Astrocyte (in vitro differentiated cells and primary cell): ENCODE measurements around the gene EIF4G3. TPM values are rescaled to one million over a fixed set of nuclear protein-coding genes. Genes with fewer than 3 reads are reported as not detected.

Experiments used
- DNase-seq: peaks from one replicate; pipeline ENCODE4 v3.0.0-alpha.2; 2010; ENCODE audit warnings: low read depth
- FAIRE-seq: peaks from 2 replicates; lab custom pipeline; 2011; peaks lifted over from hg19 to GRCh38; lab: Jason Lieb, UNC
- H2AFZ ChIP-seq: 2 replicates; pipeline ENCODE4 v1.6.0; 2012; ENCODE audit warnings: low read depth, low read length, inconsistent platforms
- H3K27ac ChIP-seq: 2 replicates; pipeline ENCODE4 v1.5.1; 2011; ENCODE audit warnings: low read depth, low read length, inconsistent platforms
- H3K27me3 ChIP-seq: 2 replicates; pipeline ENCODE4 v1.6.0; 2011; ENCODE audit warnings: low read length, inconsistent platforms; ENCODE audit not compliant: insufficient read depth
- H3K36me3 ChIP-seq: 2 replicates; pipeline ENCODE4 v1.5.1; 2011; ENCODE audit warnings: low read length, inconsistent platforms; ENCODE audit not compliant: insufficient read depth
- H3K4me1 ChIP-seq: 2 replicates; pipeline ENCODE4 v1.5.1; 2011; ENCODE audit warnings: low read length, inconsistent platforms; ENCODE audit not compliant: insufficient read depth
- H3K4me2 ChIP-seq: 2 replicates; pipeline ENCODE4 v1.6.0; 2012; ENCODE audit warnings: low read length, inconsistent platforms
- H3K4me3 ChIP-seq: 2 replicates; pipeline ENCODE4 v1.5.1; 2011; ENCODE audit warnings: low read depth, mild to moderate bottlenecking, low read length, inconsistent platforms; ENCODE audit not compliant: insufficient read depth
- H3K79me2 ChIP-seq: 2 replicates; pipeline ENCODE4 v1.6.0; 2012; ENCODE audit warnings: mild to moderate bottlenecking, low read length, inconsistent platforms; ENCODE audit not compliant: insufficient read depth
- H3K9ac ChIP-seq: 2 replicates; pipeline ENCODE4 v1.6.0; 2012; ENCODE audit warnings: mild to moderate bottlenecking, low read length, inconsistent platforms
- H3K9me3 ChIP-seq: 2 replicates; pipeline ENCODE4 v1.5.1; 2012; ENCODE audit warnings: low read depth, mild to moderate bottlenecking, low read length, inconsistent platforms; ENCODE audit not compliant: insufficient read depth
- H4K20me1 ChIP-seq: 2 replicates; pipeline ENCODE4 v1.6.0; 2012; ENCODE audit warnings: low read length, inconsistent platforms; ENCODE audit not compliant: insufficient read depth
- H3K27ac Mint-ChIP-seq: one replicate; pipeline ENCODE4 v1.8.0; 2021; ENCODE audit warnings: mild to moderate bottlenecking, mixed read lengths; ENCODE audit not compliant: unreplicated experiment
- H3K27me3 Mint-ChIP-seq: one replicate; pipeline ENCODE4 v1.8.0; 2021; ENCODE audit warnings: low read depth, mixed read lengths; ENCODE audit not compliant: unreplicated experiment
- H3K36me3 Mint-ChIP-seq: one replicate; pipeline ENCODE4 v1.8.0; 2021; ENCODE audit warnings: low read depth, mixed read lengths; ENCODE audit not compliant: unreplicated experiment
- H3K4me1 Mint-ChIP-seq: one replicate; pipeline ENCODE4 v1.8.0; 2021; ENCODE audit warnings: low read depth, mixed read lengths; ENCODE audit not compliant: unreplicated experiment
- H3K4me3 Mint-ChIP-seq: one replicate; pipeline ENCODE4 v1.8.0; 2021; ENCODE audit warnings: mild to moderate bottlenecking, moderate library complexity, mixed read lengths; ENCODE audit not compliant: unreplicated experiment
- H3K9me3 Mint-ChIP-seq: one replicate; pipeline ENCODE4 v1.8.0; 2021; ENCODE audit warnings: mild to moderate bottlenecking, mixed read lengths; ENCODE audit not compliant: unreplicated experiment
- CTCF ChIP-seq: IDR thresholded peaks from 2 replicates; pipeline ENCODE4 v1.5.1; 2011; ENCODE audit warnings: low read depth, mild to moderate bottlenecking, inconsistent platforms, low read length, moderate library complexity; ENCODE audit not compliant: insufficient read depth
- EZH2 ChIP-seq: IDR thresholded peaks from 2 replicates; pipeline ENCODE4 v1.6.1; 2012; ENCODE audit warnings: mild to moderate bottlenecking, low read length, inconsistent platforms; ENCODE audit not compliant: insufficient read depth
- total RNA-seq: library from RNA; stranded (reverse); gene quantifications from 2 replicates; pipeline ENCODE4 v1.2.1, GENCODE V29; 2021

EIF4G3 gene
- total RNA-seq, 1 donor from 2014 or later = 76.1 TPM

- Histone ChIP-seq H3K36me3 (no peaks in the 10 kb centered on the region), H3K9me3 (no peaks in the 10 kb centered on the region), H2AFZ (no peak overlapping the region), H3K79me2 (no peaks in the 10 kb centered on the region), H3K27me3 (peaks cover 5% of the 10 kb centered on the region), H3K27ac (no peak overlapping the region), H4K20me1 (no peaks in the 10 kb centered on the region), H3K4me2 (no peak overlapping the region), H3K9ac (no peak overlapping the region), H3K4me3 (no peak overlapping the region), H3K4me1 (no peaks in the 10 kb centered on the region)
- no peak for FAIRE-seq
- H3K36me3 Mint-ChIP-seq = peaks cover 2% of the 10 kb centered on the region
- no peak overlapping the region for H3K27ac Mint-ChIP-seq
- no peak for TF ChIP-seq CTCF
- no peak for TF ChIP-seq EZH2
- DNase-seq = no peak
- H3K4me3 Mint-ChIP-seq = no peak overlapping the region
- no peaks in the 10 kb centered on the region for H3K4me1 Mint-ChIP-seq
- peaks cover 51% of the 10 kb centered on the region for H3K27me3 Mint-ChIP-seq
- no peaks in the 10 kb centered on the region for H3K9me3 Mint-ChIP-seq
Observed at GRCh38 chr1:21189421-21189820, 12.7 kb upstream of the EIF4G3 start.

- no peaks in the 10 kb centered on the region for H3K9me3 Mint-ChIP-seq
- Histone ChIP-seq H3K4me2 (no peak overlapping the region), H3K36me3 (no peaks in the 10 kb centered on the region), H4K20me1 (no peaks in the 10 kb centered on the region), H3K4me3 (no peak overlapping the region), H3K9me3 (no peaks in the 10 kb centered on the region), H3K27ac (no peak overlapping the region), H3K9ac (no peak overlapping the region), H3K4me1 (no peaks in the 10 kb centered on the region), H3K79me2 (no peaks in the 10 kb centered on the region), H2AFZ (no peak overlapping the region), H3K27me3 (peaks cover 5% of the 10 kb centered on the region)
- peak overlapping the region; percentile 58 for H3K27ac Mint-ChIP-seq
- TF ChIP-seq CTCF (no peak), EZH2 (no peak)
- no peaks in the 10 kb centered on the region for H3K4me1 Mint-ChIP-seq
- peaks cover 2% of the 10 kb centered on the region for H3K36me3 Mint-ChIP-seq
- no peak for DNase-seq
- no peak for FAIRE-seq
- no peak overlapping the region for H3K4me3 Mint-ChIP-seq
- H3K27me3 Mint-ChIP-seq = peaks cover 44% of the 10 kb centered on the region
Observed at GRCh38 chr1:21188235-21188634, 11.5 kb upstream of the EIF4G3 start.

- H3K9me3 Mint-ChIP-seq = no peaks in the 10 kb centered on the region
- peaks cover 28% of the 10 kb centered on the region for H3K27me3 Mint-ChIP-seq
- no peak for FAIRE-seq
- H4K20me1 ChIP-seq = no peaks in the 10 kb centered on the region
- H3K9ac ChIP-seq = no peak overlapping the region
- no peaks in the 10 kb centered on the region for H3K4me1 ChIP-seq
- H3K9me3 ChIP-seq = no peaks in the 10 kb centered on the region
- no peak overlapping the region for H3K4me2 ChIP-seq
- no peak overlapping the region for H3K4me3 ChIP-seq
- no peak overlapping the region for H3K27ac ChIP-seq
- DNase-seq = no peak
- H3K36me3 Mint-ChIP-seq = peaks cover 2% of the 10 kb centered on the region
- no peak overlapping the region for H3K4me3 Mint-ChIP-seq
- peaks cover 5% of the 10 kb centered on the region for H3K27me3 ChIP-seq
- H2AFZ ChIP-seq = no peak overlapping the region
- no peaks in the 10 kb centered on the region for H3K36me3 ChIP-seq
- no peak for TF ChIP-seq CTCF
- no peak for TF ChIP-seq EZH2
- H3K4me1 Mint-ChIP-seq = peaks cover 3% of the 10 kb centered on the region
- H3K79me2 ChIP-seq = no peaks in the 10 kb centered on the region
- no peak overlapping the region for H3K27ac Mint-ChIP-seq
Observed at GRCh38 chr1:21185221-21185731, 8.6 kb upstream of the EIF4G3 start.
